Endometrial microvascular endothelial cells (primary cell): ENCODE data around the gene SLC6A1. TPM values are rescaled to one million over a fixed set of nuclear protein-coding genes. Genes with fewer than 3 reads are reported as not detected.
"Not testable (repeated sequence)": the region's sequence is repeated elsewhere in the genome, so short reads cannot be mapped to it uniquely, and the experiment has no call there.

Experiments
- in situ Hi-C: cut with HindIII; loops from 2 replicates; pipeline ENCODE4 v1.10.0; 2017; ENCODE audit warnings: low sequenced_read_pairs, low pct_unique_long_range_greater_than_20kb; ENCODE audit errors: inconsistent ontology term
- total RNA-seq: library from RNA; depleted of rRNA; stranded (reverse); fragments of >200 nt; gene quantifications from one replicate; pipeline ENCODE4 v1.2.3, GENCODE V29; 2015; ENCODE audit errors: inconsistent ontology term

SLC6A1 gene
- total RNA-seq, 1 donor from 2014 or later: not detected

DNA sequence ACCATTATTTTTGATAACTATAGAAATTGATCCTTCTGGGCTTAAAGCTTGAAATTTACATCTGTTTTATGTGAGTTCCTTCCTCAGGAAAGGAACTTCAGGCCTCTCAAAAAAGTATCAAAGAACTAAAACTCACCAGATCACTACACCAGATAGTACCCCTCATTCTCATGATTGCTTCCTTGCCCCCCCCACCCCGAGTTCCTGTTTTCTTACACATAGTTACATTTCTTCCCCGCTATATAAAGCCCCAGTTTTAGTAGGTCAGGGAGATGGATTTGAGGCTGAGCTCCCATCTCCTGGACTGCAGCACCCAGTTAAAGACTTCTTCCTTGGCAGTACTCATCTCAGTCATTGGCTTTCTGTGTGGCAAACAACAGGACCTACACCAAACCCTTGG lies 81.5 kb downstream of the SLC6A1 start:
- in situ Hi-C loops: loop anchor here (25.0 kb wide), 1 partner anchor 112 kb away; no protein-coding TSS in a partner anchor

DNA sequence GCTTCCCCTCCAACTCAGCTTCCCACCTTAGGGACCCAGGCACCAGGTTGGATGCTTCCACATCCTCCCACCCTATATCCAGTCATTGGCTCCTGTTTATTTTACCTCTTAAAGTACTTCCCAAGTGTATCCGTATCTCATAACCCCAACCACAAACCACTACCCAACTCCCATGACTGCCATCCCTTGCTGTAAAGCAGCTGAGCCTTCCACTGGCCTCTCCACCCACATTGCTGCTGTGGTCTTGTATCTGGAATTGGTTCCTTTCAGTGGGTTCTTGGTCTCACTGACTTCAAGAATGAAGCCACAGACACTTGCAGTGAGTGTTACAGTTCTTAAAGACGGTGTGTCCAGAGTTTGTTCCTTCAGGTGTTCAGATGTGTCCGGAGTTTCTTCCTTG lies 81.9 kb downstream of the SLC6A1 start:
- in situ Hi-C loops: loop anchor here (25.0 kb wide), 1 partner anchor 112 kb away; no protein-coding TSS in a partner anchor

DNA sequence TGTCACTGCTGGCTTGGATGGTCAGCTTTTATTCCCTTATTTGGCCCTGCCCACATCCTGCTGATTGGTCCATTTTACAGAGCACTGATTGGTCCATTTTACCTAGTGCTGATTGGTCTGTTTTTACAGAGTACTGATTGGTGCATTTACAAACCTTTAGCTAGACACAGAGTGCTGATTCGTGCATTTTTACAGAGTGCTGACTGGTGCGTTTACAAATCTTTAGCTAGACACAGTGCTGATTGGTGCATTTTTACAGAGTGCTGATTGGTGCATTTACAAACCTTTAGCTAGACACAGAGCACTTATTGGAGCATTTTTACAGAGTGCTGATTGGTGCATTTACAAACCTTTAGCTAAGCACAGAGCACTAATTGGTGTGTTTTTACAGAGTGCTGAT lies 82.6 kb downstream of the SLC6A1 start:
- in situ Hi-C loops: not testable (repeated sequence)

DNA sequence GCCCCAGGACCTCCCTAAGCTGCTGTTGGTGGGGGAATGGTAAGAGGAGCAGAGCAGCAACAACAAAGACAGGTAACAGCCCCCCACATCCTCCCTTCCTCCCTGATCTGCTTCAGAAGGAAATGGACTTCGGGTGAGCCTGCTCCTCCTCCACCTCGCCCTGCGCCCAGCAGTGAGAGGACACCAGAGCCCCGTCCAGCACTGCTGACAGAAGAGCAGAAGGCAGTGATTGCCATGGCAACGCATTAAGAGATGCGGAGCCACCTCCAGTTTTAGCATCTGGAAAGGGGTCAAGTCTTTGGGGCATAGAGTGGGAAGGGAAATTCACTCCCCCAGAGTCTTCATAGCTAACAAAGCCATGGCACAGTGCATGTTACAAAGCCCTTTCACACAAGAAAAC lies 84.2 kb downstream of the SLC6A1 start:
- in situ Hi-C loops: no loop called here

DNA sequence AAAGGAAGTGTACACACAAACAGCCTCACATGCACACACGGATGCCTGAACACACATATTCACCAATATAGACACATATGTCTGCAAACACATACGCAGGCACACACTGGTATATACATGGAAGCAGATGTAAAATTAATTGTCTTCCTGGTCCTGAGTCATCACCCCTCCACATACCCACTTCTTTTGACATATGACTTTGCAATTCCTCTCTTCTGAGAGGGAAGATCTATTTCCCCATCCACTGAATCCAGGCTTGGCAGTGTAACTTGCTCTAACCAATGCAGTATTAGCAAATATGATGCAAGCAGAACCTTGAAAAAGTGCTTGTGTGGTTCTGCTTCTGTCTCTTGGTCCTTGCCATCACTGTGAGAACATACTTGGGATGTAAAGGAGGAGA lies 84.9 kb downstream of the SLC6A1 start:
- in situ Hi-C loops: no loop called here

DNA sequence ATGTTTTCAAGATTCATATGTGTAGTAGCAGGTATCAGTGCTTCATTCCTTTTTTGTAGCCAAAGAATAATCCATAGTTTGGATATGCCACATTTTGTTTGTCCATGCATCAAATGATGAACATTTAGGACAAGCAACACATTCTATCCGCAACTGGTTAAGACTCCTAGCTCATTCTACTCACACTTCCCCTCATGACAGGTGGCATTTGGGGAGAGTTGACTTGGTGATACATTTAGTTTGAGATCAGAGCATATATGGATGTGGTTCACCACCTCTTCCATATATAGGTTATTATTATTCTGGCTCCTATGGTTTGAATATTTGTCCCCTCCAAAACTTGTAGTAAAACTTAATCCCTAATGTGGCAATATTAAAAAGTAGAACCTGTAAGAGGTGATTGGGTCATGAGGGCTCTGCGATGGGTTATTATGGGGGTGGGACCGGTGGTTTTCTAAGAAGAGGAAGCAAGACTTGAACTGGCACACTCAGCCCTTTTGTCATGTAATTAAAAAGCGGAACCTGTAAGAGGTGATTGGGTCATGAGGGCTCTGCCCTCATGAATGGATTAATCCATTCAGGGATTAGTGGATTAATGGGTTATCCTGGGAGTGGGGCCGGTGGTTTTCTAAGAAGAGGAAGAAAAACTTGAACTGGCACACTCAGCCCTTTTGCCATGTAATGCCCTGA lies 86.4 kb downstream of the SLC6A1 start:
- in situ Hi-C loops: no loop called here

DNA sequence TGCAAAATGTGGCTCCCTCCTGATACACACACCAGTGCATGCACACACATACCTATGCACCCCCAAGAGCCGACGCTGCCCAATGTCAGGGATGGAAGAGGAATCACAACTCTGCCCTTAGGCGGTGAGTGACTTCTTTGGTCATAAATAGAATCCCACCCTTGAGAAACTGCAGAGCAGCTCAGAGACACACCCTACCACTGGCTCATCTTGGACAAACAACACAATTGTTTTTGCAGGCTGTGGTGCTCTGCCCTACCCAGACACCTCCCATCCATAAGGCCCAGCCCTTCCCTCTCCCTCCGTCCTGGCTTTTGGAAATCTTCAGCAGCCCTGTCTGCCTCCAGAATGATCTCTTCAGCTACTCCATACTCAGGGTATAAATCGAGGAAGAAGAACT lies 87.9 kb downstream of the SLC6A1 start:
- in situ Hi-C loops: no loop called here

DNA sequence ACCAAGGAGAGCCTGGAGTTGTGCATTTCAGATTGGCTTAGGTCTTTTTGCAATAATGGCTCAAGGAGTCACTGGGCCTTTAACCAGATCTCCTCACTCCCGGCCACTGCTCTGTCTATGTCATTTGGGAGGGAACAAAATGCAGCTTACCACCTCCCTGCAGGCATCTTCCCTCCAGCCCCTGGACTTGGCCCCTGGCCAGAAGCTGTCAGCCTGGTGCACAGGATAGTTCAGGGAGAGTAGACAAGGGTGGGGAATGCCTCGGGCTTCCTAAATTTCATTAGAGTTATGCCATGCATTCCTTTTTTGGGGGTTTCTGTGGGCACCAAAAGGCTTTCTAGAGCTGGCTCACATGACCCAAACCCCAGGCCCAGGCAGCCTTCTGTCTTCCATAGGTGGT lies 91.5 kb downstream of the SLC6A1 start:
- in situ Hi-C loops: no loop called here

DNA sequence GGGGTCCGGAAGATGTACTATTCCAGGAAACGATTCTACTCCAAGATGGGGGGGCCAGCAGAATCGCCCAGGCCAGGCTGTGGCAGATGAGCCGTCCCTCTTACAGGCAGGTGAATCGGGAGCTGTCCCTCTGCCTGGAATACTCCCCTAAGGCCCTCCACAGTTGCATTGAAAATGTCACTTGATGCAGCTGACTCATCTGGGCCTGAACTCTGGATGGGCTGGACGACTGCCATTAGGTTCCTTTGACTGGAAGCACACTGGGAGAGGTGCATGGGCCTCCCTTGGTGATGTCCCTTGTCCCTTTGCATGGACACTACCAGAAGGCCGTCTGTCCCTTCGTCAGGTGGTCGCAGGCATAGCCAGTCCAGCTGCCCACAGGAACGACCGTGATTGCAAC lies 92.1 kb downstream of the SLC6A1 start:
- in situ Hi-C loops: no loop called here

DNA sequence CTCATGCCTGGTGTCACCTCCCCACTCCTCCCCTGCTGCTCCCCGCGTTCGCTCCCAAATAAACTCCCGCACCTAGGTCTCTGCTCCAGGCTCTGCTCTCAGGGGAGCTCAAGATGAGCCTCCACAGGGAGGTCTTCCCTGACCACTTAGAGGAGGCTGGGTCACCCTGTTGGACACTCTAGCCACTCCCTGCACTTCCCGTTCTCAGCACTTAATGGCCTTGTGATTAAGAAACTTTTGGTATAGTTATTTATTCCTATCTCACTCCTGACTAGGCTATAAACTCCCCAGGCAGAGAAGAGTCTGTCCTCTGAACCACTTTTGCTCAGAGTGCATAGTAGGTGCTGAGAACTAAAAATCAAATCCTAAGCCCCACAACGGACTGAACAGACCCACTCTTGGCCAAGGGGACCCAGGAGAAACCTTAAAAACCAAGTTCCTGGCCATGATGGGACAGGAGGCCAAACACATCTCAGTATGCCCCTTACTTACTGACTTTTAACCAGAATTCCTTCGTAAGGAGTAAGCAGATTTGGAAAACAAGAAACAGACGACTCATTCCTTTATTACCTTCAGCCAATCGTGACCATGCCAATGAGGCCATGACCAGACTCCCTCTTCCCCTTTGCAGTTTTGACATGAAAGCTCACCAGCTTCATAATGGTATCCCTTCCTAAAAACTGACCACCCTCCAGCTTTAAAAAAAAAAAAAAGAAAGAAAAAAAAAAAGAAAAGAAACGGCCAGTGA lies 92.7 kb downstream of the SLC6A1 start:
- in situ Hi-C loops: no loop called here

DNA sequence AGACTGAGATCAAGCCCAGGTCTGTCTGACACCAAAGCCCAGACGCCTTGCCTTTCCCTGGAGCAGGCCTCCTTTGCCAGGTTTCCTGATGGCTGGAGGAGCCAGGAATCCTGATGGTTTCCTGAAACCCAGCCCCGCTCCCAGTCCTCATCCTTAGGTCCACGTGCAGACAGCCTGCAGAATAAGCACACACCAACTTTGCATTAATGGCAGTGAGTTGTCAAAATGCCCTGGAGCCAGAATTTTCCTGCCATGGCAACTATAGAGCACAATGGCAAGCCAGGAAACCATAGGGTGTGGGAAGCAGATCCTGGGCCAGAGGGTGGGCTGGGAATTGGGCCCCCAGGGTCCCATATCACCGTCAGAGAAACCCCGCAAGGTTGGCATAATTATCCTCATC lies 94.3 kb downstream of the SLC6A1 start:
- in situ Hi-C loops: no loop called here

DNA sequence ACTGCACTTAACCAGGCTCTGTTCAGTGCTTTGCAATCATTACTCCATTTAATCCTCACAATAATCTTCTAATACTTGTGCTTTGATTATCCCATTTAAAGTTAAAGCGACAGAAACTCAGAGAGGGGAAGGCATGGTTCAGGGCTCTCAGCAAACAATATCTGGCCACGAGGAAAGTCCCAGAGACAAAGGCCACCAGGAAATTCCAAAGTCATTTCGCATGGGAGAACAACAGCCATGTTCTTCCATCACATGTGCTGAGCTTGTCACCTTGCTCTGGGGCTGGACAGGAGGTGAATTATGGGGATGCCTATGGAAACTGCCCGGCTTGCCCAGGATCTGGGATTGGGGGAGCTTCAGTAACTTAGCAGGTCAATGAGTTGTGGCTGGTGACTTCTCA lies 95.5 kb downstream of the SLC6A1 start:
- in situ Hi-C loops: no loop called here

DNA sequence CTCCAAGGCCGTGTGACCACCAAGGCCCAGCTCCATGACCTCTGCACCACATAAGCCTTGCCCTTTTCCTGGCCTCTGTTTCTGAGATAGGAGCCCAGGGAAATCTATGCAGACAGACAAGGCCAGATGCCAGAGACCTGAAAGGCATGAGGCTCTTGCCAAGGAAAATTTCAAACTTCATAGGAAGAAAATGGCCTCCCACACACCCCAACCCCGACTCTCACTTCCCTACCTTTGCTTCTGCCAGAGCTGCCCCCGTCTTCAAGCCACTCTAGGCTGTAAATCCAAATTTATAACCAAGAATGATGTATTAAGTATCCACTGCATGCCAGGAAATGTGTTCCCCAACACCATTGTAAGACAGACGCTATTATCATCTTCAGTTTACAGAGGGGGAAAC lies 96.3 kb downstream of the SLC6A1 start:
- in situ Hi-C loops: no loop called here

Other genes with a start within 250 kb of the SLC6A1 start
- gene SLC6A11, start 176.5 kb upstream of the SLC6A1 start, total RNA-seq: not detected
- gene HRH1, start 161.7 kb downstream of the SLC6A1 start, total RNA-seq: 25.9 TPM